Calu3 (cell line): ENCODE data around the gene UBN2. TPM values are rescaled to one million over a fixed set of nuclear protein-coding genes. Genes with fewer than 3 reads are reported as not detected.

Experiments used
- BruUV-seq: library from RNA; stranded (reverse); fragments of 400-500 nt; replicated peaks from 2 replicates; lab custom pipeline; 2021; lab: Mats Ljungman, UMichigan
- CTCF ChIA-PET: fragments of 300-600 bp; sonication (Branson Sonifier 250); formaldehyde crosslinking; loops from one replicate; lab custom pipeline; 2022; ENCODE audit warnings: antibody characterized with exemption; lab: Charles Lee
- DNase-seq: peaks from one replicate; pipeline ENCODE4 v3.0.0; 2022
- H3K27ac Mint-ChIP-seq: one replicate; pipeline ENCODE4 v1.8.0; 2022; ENCODE audit warnings: mixed read lengths; ENCODE audit not compliant: unreplicated experiment
- H3K27me3 Mint-ChIP-seq: one replicate; pipeline ENCODE4 v1.8.0; 2022; ENCODE audit warnings: mixed read lengths; ENCODE audit not compliant: unreplicated experiment
- H3K36me3 Mint-ChIP-seq: one replicate; pipeline ENCODE4 v1.8.0; 2022; ENCODE audit warnings: mild to moderate bottlenecking, moderate library complexity, mixed read lengths; ENCODE audit not compliant: insufficient read depth, unreplicated experiment
- H3K4me1 Mint-ChIP-seq: one replicate; pipeline ENCODE4 v1.8.0; 2022; ENCODE audit warnings: mild to moderate bottlenecking, low read depth, mixed read lengths; ENCODE audit not compliant: unreplicated experiment
- H3K4me3 Mint-ChIP-seq: one replicate; pipeline ENCODE4 v1.8.0; 2022; ENCODE audit warnings: mild to moderate bottlenecking, low read depth, moderate library complexity, mixed read lengths; ENCODE audit not compliant: unreplicated experiment
- H3K9me3 Mint-ChIP-seq: one replicate; pipeline ENCODE4 v1.8.0; 2022; ENCODE audit warnings: low read depth, mixed read lengths; ENCODE audit not compliant: unreplicated experiment
- CTCF ChIP-seq: fragments of 200-600 bp; IDR thresholded peaks from one replicate; pipeline ENCODE4 v1.8.0; 2022; ENCODE audit warnings: antibody characterized with exemption; ENCODE audit not compliant: unreplicated experiment
- intact Hi-C: fragments of 100-400 bp; cut with micrococcal nuclease; formaldehyde crosslinking; loops from one replicate; pipeline ENCODE4 v1.10.0; 2022; ENCODE audit not compliant: unreplicated experiment
- total RNA-seq: library from RNA; stranded (reverse); gene quantifications from 2 replicates; pipeline ENCODE4 v1.2.3, GENCODE V29; 2022

The UBN2 gene
- total RNA-seq, 1 experiment from 2014 or later: 19.2 TPM

GRCh38 chr7:139254281-139254680, 23.2 kb downstream of the UBN2 start:
- H3K36me3 Mint-ChIP-seq: peaks cover 17% of the 10 kb centered on the region
- no peaks in the 10 kb centered on the region for H3K4me1 Mint-ChIP-seq
- no peak overlapping the region for H3K27ac Mint-ChIP-seq
- H3K4me3 Mint-ChIP-seq: no peak overlapping the region
- no peaks in the 10 kb centered on the region for H3K9me3 Mint-ChIP-seq
- BruUV-seq: no TSS peak
- no peak for DNase-seq
- no peaks in the 10 kb centered on the region for H3K27me3 Mint-ChIP-seq
- TF ChIP-seq CTCF: no peak
- intact Hi-C loops: no loop called here
- CTCF ChIA-PET: no interaction called here

DNA sequence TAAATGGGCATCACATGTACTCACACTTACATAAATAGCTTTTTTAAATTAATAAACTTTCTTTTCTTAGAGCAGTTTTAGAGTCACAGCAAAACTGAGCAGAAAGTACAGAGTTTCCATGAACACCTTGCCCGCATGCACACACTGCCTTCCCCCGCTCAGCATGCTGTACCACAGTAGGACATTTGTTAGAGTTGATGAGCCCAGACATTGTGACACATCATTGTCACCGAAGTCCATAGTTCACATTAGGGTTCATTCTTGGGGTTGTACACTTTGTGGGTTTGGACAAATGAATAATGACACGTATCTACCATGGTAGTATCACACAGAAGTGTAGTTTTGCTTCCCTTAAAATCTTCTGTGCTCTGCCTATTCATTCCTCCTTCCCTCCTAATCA, 23.7 kb downstream of the UBN2 start:
- Mint-ChIP-seq H3K4me3 (no peak overlapping the region), H3K9me3 (no peaks in the 10 kb centered on the region), H3K27me3 (no peaks in the 10 kb centered on the region), H3K36me3 (peaks cover 15% of the 10 kb centered on the region), H3K4me1 (no peaks in the 10 kb centered on the region), H3K27ac (no peak overlapping the region)
- CTCF ChIA-PET: no interaction called here
- TF ChIP-seq CTCF: no peak
- no peak for DNase-seq
- intact Hi-C loops: no loop called here
- BruUV-seq: no TSS peak

DNA sequence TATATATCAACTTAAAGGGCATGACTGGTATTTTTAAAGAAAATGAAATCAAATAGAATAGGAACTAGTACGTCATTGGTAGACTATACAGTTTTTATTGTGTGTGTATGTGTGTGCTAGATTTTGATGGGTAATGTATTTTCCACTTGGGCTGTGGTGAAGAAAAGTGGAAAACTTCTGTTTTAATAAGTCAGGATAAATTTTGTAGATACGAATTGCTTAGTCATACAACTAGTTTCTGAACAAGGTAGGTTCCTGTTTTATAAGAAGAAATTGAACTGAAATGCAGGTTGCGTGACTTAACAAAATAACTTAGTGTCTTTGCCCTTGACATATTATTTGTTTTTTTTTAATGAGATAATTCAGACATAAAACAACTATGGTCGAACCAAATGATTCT, 24.3 kb downstream of the UBN2 start:
- Mint-ChIP-seq H3K4me1 (no peaks in the 10 kb centered on the region), H3K27me3 (no peaks in the 10 kb centered on the region), H3K36me3 (peaks cover 10% of the 10 kb centered on the region), H3K4me3 (no peak overlapping the region), H3K9me3 (no peaks in the 10 kb centered on the region), H3K27ac (no peak overlapping the region)
- intact Hi-C loops: no loop called here
- CTCF ChIA-PET: no interaction called here
- TF ChIP-seq CTCF: no peak
- DNase-seq: no peak
- no TSS peak for BruUV-seq

DNA sequence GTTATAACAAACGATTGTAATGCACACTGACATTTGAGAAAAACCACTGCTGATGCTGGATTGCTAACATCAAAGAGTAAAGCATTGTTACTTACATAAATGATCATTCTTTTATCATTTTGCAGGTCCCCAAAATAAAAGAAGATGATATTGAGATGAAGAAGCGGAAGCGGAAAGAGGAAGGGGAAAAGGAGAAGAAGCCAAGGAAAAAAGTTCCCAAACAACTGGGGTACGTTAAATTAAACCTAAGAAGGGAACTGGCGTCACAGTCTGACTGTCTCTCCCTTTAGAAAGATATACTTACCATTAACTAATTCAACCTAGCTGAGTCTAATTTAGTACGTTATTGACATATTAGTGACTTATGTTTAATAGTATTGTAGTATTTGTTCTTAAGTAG, 28.1 kb downstream of the UBN2 start:
- BruUV-seq: no TSS peak
- Mint-ChIP-seq H3K36me3 (peaks cover 9% of the 10 kb centered on the region), H3K4me1 (no peaks in the 10 kb centered on the region), H3K27ac (no peak overlapping the region), H3K9me3 (no peaks in the 10 kb centered on the region), H3K27me3 (no peaks in the 10 kb centered on the region), H3K4me3 (no peak overlapping the region)
- no peak for DNase-seq
- intact Hi-C loops: no loop called here
- no peak for TF ChIP-seq CTCF
- CTCF ChIA-PET: no interaction called here
